ENCODE data around the gene BCL7A. TPM values are rescaled to one million over a fixed set of nuclear protein-coding genes. Genes with fewer than 3 reads are reported as not detected.
A peak's percentile ranks its signal among the peaks of the same experiment; 100 is the strongest.

BCL7A gene
- total and polyA plus RNA-seq, 9 donors, result 7.8 to 20.2 (median 16.2) TPM

DNA sequence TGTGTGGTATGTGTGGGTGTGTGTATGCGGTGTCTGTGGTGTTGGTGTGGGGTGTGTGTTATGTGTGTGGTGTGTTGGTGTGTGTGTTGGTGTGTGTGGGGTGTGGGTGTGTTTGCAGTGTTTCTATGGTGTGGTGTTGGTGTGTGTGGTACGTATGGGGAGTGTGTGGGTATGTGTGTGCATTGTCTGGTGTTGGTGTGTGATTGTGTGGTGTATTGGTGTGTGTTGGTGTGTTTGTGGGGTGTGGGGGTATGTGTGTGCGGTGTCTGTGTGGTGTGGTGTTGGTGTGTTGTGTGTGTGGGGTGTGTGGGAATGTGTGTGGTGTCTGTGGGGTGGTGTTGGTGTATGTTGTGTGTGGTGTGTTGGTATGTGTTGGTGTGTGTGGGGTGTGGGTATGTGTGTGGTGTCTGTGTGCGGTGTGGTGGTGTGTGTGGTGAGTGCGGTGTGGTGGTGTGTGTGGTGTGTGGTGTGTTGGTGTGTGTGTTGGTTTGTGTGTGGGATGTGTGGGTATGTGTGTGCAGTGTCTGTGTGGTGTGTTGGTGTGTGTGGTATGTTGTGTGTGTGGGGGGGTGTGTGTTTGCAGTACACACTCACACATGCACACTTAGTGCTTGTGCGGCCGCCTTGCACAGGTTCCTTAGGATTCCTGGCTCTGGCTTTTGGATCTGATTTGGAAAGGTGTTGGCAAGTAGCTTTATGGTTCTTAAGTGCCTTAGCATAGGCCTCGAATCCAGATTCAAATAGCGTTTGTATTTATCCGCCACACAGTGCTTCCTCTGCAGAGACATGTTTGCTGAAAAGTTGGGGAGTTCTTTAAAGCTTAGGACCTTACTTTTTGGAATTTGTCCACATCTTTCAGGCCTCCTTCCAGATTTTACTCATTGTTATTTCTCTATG lies 73.3 kb downstream of the BCL7A start:
- no peak overlapping the region for H3K4me3 ChIP-seq (ENCODE audit: low read length)
- no peaks in the 10 kb centered on the region for H3K27me3 ChIP-seq (ENCODE audit: control insufficient read depth, insufficient read depth, low read length)
- H3K27ac ChIP-seq (ENCODE audit: low read length), result no peak overlapping the region
- H3K9me3 ChIP-seq (replicated peaks; ENCODE audit: control insufficient read depth, low read depth, low read length), result no peaks in the 10 kb centered on the region
- 82% methylated on average over 3 of the region's 10 CpGs for WGBS (ENCODE audit: insufficient coverage)
- DNase-seq, result peak; percentile 88
- no peaks in the 10 kb centered on the region for H3K36me3 ChIP-seq (ENCODE audit: control insufficient read depth, insufficient read depth, low read length)
- peaks cover 47% of the 10 kb centered on the region for H3K4me1 ChIP-seq (ENCODE audit: control insufficient read depth, insufficient read depth, low read length)

DNA sequence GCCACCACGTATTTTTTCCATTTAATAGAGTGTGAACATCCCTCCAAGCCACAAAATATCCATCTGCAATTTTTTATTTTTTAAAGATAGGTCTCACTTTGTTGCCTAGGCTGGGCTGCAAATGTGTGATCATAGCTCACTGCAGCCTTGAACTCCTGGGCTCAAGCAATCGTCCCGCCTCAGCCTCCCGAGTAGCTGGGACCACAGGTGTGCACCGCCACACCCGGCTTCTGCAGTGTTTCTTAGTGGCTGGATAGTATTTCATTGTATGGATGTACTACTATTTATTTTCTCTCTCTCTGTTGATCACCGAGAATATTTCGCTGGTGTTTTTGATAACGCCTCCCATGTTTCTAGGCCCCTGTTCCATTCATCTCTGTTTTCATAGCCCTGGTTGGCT lies 74.3 kb downstream of the BCL7A start:
- 81% methylated on average over 4 of the region's 9 CpGs for WGBS (ENCODE audit: insufficient coverage)
- Histone ChIP-seq H3K4me1 (ENCODE audit: control insufficient read depth, insufficient read depth, low read length) (peaks cover 45% of the 10 kb centered on the region), H3K27ac (ENCODE audit: low read length) (peak overlapping the region; percentile 67), H3K27me3 (ENCODE audit: control insufficient read depth, insufficient read depth, low read length) (no peaks in the 10 kb centered on the region), H3K9me3 (replicated peaks; ENCODE audit: control insufficient read depth, low read depth, low read length) (no peaks in the 10 kb centered on the region), H3K36me3 (ENCODE audit: control insufficient read depth, insufficient read depth, low read length) (no peaks in the 10 kb centered on the region), H3K4me3 (ENCODE audit: low read length) (no peak overlapping the region)
- DNase-seq, result no peak

DNA sequence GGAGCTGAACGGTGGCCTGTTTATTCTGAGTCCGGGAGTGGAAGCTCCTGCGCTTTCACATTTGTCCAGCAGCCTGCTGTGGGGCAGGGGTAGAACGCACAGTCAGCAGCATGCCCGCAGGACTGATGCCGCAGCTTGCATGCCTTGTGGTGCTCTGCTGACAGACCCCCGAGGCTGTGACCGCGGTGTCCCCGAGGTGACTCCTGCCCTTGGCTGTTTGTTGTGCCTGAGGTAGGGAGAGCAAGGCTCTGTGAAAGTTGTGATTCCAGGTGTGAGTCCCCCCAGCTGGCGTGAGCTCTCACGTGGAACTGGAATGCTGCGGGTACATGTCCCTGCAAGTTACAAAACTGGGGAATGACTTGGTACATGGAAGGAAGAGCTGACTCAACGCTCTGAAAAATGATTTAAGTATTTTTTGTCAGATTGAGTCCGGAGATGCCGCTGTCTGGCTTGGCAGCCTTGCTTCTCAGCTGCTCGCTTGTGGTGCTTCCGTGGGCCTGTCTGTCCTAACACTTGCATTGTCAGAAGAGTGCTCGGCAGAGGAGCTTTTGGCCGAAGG lies 75.0 kb downstream of the BCL7A start:
- H3K27me3 ChIP-seq (ENCODE audit: control insufficient read depth, insufficient read depth, low read length), result no peaks in the 10 kb centered on the region
- H3K36me3 ChIP-seq (ENCODE audit: control insufficient read depth, insufficient read depth, low read length), result no peaks in the 10 kb centered on the region
- H3K4me3 ChIP-seq (ENCODE audit: low read length), result no peak overlapping the region
- peak; percentile 65 for DNase-seq
- 62% methylated on average over 20 of the region's 20 CpGs for WGBS (ENCODE audit: insufficient coverage)
- H3K9me3 ChIP-seq (replicated peaks; ENCODE audit: control insufficient read depth, low read depth, low read length), result no peaks in the 10 kb centered on the region
- H3K4me1 ChIP-seq (ENCODE audit: control insufficient read depth, insufficient read depth, low read length), result peaks cover 45% of the 10 kb centered on the region
- H3K27ac ChIP-seq (ENCODE audit: low read length), result peak overlapping the region; percentile 67

DNA sequence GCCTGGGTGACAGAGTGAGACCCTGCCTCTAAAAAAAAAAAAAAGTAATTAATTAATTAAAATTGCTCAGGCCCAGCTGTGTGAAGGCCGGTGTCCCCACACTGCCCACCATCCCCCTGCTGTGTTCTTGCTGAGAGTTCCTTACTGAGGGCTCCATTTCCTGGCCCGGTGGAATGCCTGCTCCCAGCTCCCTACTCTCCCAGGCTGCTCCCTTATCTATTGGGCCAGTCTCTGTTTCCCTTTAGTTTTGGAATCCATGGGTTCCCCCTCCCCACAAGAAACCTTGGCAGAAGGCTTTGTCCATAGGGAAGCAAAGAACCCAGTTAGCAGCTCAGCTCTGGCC lies 75.9 kb downstream of the BCL7A start:
- Histone ChIP-seq H3K27me3 (ENCODE audit: control insufficient read depth, insufficient read depth, low read length) (no peaks in the 10 kb centered on the region), H3K27ac (ENCODE audit: low read length) (peak overlapping the region; percentile 89), H3K9me3 (replicated peaks; ENCODE audit: control insufficient read depth, low read depth, low read length) (no peaks in the 10 kb centered on the region), H3K36me3 (ENCODE audit: control insufficient read depth, insufficient read depth, low read length) (no peaks in the 10 kb centered on the region), H3K4me3 (ENCODE audit: low read length) (no peak overlapping the region), H3K4me1 (ENCODE audit: control insufficient read depth, insufficient read depth, low read length) (peaks cover 47% of the 10 kb centered on the region)
- DNase-seq, result no peak
- 25% methylated on average over 2 of the region's 2 CpGs for WGBS (ENCODE audit: insufficient coverage)

DNA sequence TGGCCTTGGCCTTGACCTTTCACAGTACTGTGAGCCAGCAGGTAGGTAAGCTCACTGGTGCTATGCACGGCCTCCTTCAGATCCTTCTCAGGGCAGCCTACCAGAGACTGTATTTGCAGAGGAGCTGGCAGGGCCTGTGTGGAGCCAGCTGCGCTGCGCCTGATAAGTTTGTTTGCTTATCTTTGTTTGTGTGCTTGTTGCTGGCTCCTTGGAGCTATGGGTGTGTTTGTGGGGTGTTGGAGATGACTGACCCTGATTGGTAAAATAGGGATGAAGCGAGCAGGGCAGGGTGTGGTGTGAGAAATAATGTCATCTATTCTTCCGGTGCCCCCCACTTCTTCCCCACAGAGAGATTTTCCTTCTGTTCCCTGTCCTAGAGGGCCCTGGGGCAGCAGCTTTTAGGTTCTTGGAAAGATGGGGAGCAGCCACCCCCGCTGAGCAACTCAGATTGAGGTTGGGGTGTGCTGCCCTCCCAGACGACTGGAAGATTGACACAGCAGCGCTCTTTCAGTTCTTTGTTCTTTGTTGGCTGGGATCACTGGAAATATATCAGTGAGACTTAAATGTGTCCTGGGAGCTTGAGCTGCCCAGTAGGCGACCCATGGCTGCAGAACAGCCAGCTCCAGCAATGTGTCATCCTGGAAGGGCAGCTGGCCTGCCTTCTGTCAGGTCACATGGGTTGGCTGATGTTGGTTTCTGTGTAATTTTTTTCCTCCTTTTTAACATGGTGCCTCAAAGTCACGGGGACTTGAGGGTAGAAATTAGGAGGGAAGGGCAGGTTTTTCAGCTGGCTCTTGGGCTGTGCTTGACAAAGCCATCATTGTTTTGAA lies 76.5 kb downstream of the BCL7A start:
- 41% methylated on average over 6 of the region's 10 CpGs for WGBS (ENCODE audit: insufficient coverage)
- Histone ChIP-seq H3K9me3 (replicated peaks; ENCODE audit: control insufficient read depth, low read depth, low read length) (no peaks in the 10 kb centered on the region), H3K27ac (ENCODE audit: low read length) (peak overlapping the region; percentile 89), H3K36me3 (ENCODE audit: control insufficient read depth, insufficient read depth, low read length) (no peaks in the 10 kb centered on the region), H3K27me3 (ENCODE audit: control insufficient read depth, insufficient read depth, low read length) (no peaks in the 10 kb centered on the region), H3K4me3 (ENCODE audit: low read length) (no peak overlapping the region), H3K4me1 (ENCODE audit: control insufficient read depth, insufficient read depth, low read length) (peaks cover 47% of the 10 kb centered on the region)
- peak; percentile 86 for DNase-seq

DNA sequence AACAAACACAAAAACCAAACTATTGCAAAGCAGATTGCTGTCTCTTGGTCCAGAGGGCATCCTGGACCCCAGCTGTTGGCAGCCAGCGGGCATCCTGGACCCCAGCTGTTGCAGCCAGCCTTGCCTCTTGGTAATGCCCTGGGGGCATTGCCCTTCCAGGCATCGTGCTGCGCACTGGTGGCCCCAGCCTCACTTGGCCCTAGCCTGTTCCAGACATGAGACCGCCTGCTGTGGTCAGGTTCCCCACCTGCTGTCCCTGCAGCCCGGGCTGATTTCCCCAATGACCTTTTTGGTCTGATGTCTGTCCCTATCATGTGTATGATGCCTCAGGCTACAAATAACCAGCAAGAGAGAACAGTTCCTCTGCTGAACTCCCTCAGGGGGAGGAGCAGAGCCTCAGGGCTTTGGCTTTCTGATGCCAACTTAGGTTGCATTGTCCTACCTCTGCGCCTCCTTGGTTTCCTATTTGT lies 77.6 kb downstream of the BCL7A start:
- Histone ChIP-seq H3K36me3 (ENCODE audit: control insufficient read depth, insufficient read depth, low read length) (no peaks in the 10 kb centered on the region), H3K27me3 (ENCODE audit: control insufficient read depth, insufficient read depth, low read length) (no peaks in the 10 kb centered on the region), H3K4me3 (ENCODE audit: low read length) (no peak overlapping the region), H3K9me3 (replicated peaks; ENCODE audit: control insufficient read depth, low read depth, low read length) (no peaks in the 10 kb centered on the region), H3K27ac (ENCODE audit: low read length) (peak overlapping the region; percentile 89), H3K4me1 (ENCODE audit: control insufficient read depth, insufficient read depth, low read length) (peaks cover 47% of the 10 kb centered on the region)
- WGBS (ENCODE audit: insufficient coverage), result 66% methylated on average over 5 of the region's 6 CpGs
- DNase-seq, result no peak

DNA sequence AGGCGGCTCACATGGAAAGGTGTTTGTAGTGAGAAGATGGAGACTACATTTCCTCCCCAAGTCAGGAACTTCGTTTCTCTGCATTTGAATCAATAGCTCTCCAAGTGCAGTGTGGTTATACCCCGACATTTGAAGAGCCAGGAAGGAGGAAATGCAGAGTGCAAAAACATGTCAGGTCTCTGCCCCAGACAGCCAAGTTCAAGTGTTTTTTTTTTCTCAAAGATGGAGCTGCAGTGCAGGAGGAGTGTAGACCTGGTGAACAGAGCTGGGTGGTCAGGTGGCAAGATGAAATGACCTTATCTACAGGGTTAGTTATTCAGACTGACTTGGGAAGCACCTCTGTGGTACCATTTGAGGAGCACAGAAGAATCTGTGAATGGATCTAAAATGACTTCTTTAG lies 78.2 kb downstream of the BCL7A start:
- peaks cover 49% of the 10 kb centered on the region for H3K4me1 ChIP-seq (ENCODE audit: control insufficient read depth, insufficient read depth, low read length)
- no peak overlapping the region for H3K27ac ChIP-seq (ENCODE audit: low read length)
- DNase-seq, result no peak
- no peaks in the 10 kb centered on the region for H3K9me3 ChIP-seq (replicated peaks; ENCODE audit: control insufficient read depth, low read depth, low read length)
- no peaks in the 10 kb centered on the region for H3K27me3 ChIP-seq (ENCODE audit: control insufficient read depth, insufficient read depth, low read length)
- no peaks in the 10 kb centered on the region for H3K36me3 ChIP-seq (ENCODE audit: control insufficient read depth, insufficient read depth, low read length)
- H3K4me3 ChIP-seq (ENCODE audit: low read length), result no peak overlapping the region
- 43% methylated on average over 1 of the region's 3 CpGs for WGBS (ENCODE audit: insufficient coverage)

DNA sequence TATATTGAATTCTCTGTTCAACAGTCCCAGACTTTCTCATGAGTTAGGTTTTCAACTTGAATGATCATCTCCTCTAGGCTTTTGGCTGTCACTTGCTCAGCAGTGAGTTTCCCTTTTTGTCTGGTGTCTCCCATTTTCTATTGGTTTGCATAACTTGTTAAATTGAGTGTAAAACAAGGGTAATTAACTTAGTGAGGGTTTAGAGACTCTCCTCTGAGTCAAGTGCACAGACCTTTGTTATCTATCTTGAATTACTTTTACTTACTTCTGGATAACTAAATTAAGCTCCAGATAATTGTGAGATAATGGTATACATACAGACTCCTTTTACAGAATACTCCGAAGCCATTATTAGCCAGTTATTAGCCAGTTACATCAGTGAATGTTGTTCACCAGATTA lies 78.9 kb downstream of the BCL7A start:
- no peaks in the 10 kb centered on the region for H3K36me3 ChIP-seq (ENCODE audit: control insufficient read depth, insufficient read depth, low read length)
- no peaks in the 10 kb centered on the region for H3K9me3 ChIP-seq (replicated peaks; ENCODE audit: control insufficient read depth, low read depth, low read length)
- no peak for DNase-seq
- no peak overlapping the region for H3K27ac ChIP-seq (ENCODE audit: low read length)
- H3K4me3 ChIP-seq (ENCODE audit: low read length), result no peak overlapping the region
- no CpG with 5 or more reads among the region's 1 CpG for WGBS (ENCODE audit: insufficient coverage)
- H3K27me3 ChIP-seq (ENCODE audit: control insufficient read depth, insufficient read depth, low read length), result no peaks in the 10 kb centered on the region
- peaks cover 49% of the 10 kb centered on the region for H3K4me1 ChIP-seq (ENCODE audit: control insufficient read depth, insufficient read depth, low read length)

DNA sequence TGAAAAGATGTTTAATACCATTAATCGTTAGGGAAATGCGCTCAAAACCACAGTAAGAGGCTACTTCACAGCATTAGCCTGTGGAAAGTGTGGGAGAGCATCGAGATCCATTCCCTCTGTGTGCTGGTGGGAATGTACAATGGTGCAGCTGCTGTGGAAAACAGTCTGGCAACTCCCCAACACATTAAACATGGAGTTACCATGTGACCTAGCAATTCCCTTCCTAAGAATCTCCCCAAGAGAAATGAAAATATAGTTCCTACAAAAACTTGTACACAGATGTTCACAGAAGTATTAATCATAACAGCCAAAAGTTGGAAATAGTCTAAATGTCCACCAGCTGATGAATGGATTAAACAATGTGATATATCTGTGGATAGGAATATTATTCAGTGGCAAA lies 80.6 kb downstream of the BCL7A start:
- Histone ChIP-seq H3K36me3 (ENCODE audit: control insufficient read depth, insufficient read depth, low read length) (no peaks in the 10 kb centered on the region), H3K27ac (ENCODE audit: low read length) (peak overlapping the region; percentile 75), H3K4me1 (ENCODE audit: control insufficient read depth, insufficient read depth, low read length) (peaks cover 47% of the 10 kb centered on the region), H3K4me3 (ENCODE audit: low read length) (no peak overlapping the region), H3K9me3 (replicated peaks; ENCODE audit: control insufficient read depth, low read depth, low read length) (no peaks in the 10 kb centered on the region), H3K27me3 (ENCODE audit: control insufficient read depth, insufficient read depth, low read length) (no peaks in the 10 kb centered on the region)
- peak; percentile 97 for DNase-seq
- no CpG with 5 or more reads among the region's 3 CpGs for WGBS (ENCODE audit: insufficient coverage)

DNA sequence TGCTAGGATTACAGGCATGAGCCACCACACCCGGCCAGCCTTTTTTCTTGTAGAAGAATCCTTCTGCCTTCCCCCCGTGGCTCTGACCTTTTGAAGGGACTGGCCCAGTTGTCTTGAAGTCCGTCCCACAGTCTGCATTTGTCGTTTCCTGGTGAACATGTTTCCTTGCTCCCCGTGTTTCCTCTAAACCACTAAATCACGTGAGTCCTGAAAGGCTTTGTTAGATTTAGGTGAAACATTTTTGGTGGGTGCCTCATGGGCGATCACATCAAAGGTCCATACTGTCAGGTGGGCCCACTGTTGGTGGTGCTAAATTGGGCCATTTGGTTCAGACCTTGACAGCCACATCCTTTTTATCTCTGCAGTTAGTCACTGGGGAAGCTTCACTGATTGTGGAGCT lies 83.2 kb downstream of the BCL7A start:
- DNase-seq, result no peak
- Histone ChIP-seq H3K27me3 (ENCODE audit: control insufficient read depth, insufficient read depth, low read length) (no peaks in the 10 kb centered on the region), H3K36me3 (ENCODE audit: control insufficient read depth, insufficient read depth, low read length) (no peaks in the 10 kb centered on the region), H3K4me3 (ENCODE audit: low read length) (no peak overlapping the region), H3K27ac (ENCODE audit: low read length) (no peak overlapping the region), H3K9me3 (replicated peaks; ENCODE audit: control insufficient read depth, low read depth, low read length) (no peaks in the 10 kb centered on the region), H3K4me1 (ENCODE audit: control insufficient read depth, insufficient read depth, low read length) (peaks cover 33% of the 10 kb centered on the region)
- 57% methylated on average over 3 of the region's 7 CpGs for WGBS (ENCODE audit: insufficient coverage)

Measured in muscle of leg (tissue), 11 donors.